ENCODE measurements around the gene UST. TPM values are rescaled to one million over a fixed set of nuclear protein-coding genes. Genes with fewer than 3 reads are reported as not detected.

UST gene, protein sequence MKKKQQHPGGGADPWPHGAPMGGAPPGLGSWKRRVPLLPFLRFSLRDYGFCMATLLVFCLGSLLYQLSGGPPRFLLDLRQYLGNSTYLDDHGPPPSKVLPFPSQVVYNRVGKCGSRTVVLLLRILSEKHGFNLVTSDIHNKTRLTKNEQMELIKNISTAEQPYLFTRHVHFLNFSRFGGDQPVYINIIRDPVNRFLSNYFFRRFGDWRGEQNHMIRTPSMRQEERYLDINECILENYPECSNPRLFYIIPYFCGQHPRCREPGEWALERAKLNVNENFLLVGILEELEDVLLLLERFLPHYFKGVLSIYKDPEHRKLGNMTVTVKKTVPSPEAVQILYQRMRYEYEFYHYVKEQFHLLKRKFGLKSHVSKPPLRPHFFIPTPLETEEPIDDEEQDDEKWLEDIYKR
- 10 to 100 TPM in 4 of 10 donors, 1 to 10 TPM in 6; 7.4 to 17.9 (median 9.5) TPM for polyA plus RNA-seq (ENCODE audit: insufficient read length in 10 of 10)
- long read RNA-seq, donor 1: 0 reads
- long read RNA-seq, donor 2: 0 reads
- long read RNA-seq, donor 3: 0 reads
- long read RNA-seq, donor 4, full-length matches to known transcripts: 5 of 5 reads
- long read RNA-seq, donor 4, partial matches to known transcripts: 0 of 5 reads
- long read RNA-seq, donor 4, other reads (novel, unspliced or antisense): 0 of 5 reads
- long read RNA-seq, donor 5, full-length matches to known transcripts: 2 of 13 reads
- long read RNA-seq, donor 5, partial matches to known transcripts: 11 of 13 reads
- long read RNA-seq, donor 5, other reads (novel, unspliced or antisense): 0 of 13 reads
- long read RNA-seq, donor 6, full-length matches to known transcripts: 1 of 1 reads
- long read RNA-seq, donor 6, partial matches to known transcripts: 0 of 1 reads
- long read RNA-seq, donor 6, other reads (novel, unspliced or antisense): 0 of 1 reads
- long read RNA-seq, donor 7: 0 reads
- long read RNA-seq, donor 8, full-length matches to known transcripts: 2 of 2 reads
- long read RNA-seq, donor 8, partial matches to known transcripts: 0 of 2 reads
- long read RNA-seq, donor 8, other reads (novel, unspliced or antisense): 0 of 2 reads
- long read RNA-seq, donor 9: 0 reads

DNA sequence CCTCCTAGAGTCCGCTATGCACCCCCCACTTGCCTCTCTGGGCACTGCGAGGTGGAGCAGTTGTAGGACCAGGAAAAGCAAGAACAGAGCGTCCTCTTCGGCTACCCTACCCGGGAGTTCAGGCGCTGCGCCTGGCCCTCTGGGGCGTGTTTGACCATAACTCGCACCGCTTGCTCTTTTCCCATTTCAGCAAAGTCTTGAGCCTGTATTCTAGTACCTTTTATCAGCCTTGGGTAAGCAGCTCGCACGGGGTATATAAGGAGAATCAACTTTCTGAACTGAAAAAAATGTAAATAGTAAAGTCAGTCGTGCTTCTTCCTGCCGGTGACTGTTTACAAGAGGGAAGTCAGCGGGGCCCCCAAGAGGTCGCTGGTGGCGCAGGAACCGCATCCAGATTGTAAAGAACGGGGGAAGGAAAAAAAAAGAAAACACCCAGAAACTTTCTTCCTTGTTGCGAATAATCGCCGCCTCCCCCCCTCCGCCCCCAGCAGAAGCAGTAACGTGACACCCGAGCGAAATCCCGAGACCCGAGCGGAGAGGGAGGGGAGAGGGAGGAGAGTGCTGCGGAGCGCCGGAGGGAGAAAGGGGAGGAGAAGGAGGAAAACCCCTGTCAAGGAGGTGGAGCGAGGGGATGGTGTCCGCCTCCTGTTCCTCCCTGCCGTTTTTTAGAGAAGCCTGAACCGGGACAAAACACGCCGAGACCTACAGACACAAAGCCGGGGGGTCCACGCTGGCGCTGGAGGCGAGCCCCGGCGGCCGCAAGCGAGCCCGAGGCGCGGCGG is at the start of gene UST:
UST (plus strand) TSS at position 668 of the 782 bp plus-strand sequence. CDS start 401 bp downstream, outside the sequence.
- peak; percentile 96 to 99 (median 97) for DNase-seq

DNA sequence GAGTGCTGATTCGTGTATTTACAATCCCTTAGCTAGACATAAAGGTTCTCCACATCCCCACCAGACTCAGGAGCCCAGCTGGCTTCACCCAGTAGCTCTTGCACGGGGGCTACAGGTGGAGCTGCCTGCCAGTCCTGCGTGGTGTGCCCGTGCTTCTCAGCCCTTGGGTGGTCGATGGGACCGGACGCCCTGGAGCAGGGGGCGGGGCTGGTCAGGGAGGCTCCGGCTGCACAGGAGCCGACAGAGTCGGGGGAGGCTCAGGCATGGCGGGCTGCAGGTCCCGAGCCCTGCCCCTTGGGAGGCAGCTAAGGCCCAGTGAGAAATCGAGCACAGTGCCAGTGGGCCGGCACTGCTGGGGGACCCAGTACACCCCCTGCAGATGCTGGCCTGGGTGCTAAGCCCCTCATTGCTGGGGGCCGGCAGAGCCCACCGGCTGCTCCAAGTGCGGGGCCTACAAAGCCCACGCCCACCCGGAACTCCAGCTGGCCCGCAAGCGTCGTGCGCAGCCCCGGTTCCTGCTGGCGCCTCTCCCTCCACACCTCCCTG is 48.9 kb upstream of the UST start:
- no peak for DNase-seq

GRCh38 chr6:148698671-148699180 is 48.1 kb upstream of the UST start:
- no peak for DNase-seq

DNA sequence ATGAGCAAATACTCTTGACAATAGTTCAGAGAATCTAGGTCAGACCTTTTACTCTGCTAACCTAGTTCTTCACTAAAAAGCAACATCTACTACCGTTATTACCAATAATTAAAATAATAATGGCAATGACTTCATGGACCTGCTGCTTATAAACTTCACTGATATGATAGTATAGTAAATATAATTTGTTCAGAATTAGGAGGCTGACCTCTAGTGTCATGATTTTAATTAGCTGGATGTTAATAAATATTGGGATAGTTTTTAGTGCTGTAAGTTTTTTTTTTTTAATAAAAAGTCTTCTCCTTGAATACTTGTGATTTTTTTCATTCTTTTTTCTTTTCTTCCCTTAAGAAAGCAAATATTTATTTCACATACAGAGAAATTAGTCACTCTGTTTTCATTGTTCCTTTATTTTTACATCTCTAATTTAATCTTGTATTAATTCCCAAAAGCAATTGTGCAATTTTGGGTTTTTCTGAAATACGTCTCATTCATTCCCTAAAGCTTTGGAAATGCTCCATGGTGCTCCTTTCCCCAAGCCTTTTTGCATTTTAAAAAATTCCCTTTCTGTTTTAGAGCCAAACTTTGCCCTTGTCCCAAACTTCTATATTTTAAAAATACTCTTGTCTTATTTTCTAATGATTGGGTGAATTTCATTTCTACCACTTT is 46.6 kb upstream of the UST start:
- no peak for DNase-seq

DNA sequence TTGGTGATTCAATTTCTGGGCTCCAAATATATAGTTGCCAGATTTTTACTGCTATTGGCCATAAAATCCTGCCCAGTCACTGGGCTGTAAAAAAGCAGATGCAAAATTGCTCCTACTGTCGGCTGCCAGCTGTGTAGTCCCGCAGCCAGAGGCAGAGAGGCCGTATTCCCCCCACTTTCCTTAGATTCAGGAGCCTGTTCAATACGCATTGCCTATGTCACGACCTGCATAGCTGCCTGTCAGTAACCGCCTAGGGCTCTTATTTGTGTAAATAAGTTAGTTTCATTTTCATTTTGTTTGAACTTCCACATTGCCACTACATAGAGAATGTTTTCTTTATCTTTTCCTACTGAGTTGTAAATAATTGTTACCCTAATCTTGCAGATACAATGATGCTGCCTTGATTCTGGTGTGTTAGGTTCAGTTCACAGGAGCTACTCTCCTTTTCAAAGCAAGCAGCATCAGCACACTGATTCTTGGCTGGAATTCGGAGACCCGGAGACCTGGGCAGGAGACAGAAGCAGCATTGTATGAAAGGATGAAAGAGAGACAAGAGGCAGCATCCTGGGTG is 46.0 kb upstream of the UST start:
- DNase-seq: peak in 1 of 3 donors; percentile 65

DNA sequence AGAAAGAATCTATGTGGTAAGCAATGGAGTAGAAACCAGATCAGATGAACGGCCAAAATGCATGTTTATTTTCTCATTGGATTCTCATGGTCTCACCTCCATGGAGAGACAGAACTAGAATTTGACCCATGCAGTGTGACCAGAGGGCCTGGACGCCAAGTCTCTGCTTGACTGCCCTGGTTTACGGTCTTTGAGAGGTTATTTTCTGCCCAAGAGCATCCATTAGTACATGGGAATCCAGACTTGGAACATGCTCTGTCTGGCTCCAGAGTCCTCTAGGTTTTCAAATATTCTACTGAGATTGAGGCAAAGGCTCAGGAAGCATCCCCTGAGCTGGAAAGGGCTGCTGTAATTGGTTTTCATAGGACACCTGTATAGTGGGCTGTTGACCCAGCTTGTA is 45.5 kb upstream of the UST start:
- no peak for DNase-seq

DNA sequence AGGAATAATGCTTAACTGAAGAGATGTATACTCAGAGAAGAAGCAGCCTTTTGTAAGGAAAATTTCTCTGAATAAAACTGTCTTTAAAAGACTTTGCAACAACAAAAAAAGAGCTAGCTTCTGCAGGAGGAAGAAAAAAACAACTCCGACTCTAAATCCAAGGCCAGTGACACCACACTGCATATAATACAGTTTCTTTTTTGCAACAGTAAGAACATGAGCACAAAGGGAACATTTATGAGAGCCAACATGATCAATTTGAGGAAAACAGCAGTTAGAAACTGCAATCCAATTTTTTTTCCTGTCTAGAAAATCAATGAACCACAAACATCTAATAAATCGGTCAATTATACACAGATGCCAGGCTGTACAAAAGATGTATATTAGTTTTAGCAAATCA is 42.9 kb upstream of the UST start:
- peak in 1 of 3 donors; percentile 31 for DNase-seq

DNA sequence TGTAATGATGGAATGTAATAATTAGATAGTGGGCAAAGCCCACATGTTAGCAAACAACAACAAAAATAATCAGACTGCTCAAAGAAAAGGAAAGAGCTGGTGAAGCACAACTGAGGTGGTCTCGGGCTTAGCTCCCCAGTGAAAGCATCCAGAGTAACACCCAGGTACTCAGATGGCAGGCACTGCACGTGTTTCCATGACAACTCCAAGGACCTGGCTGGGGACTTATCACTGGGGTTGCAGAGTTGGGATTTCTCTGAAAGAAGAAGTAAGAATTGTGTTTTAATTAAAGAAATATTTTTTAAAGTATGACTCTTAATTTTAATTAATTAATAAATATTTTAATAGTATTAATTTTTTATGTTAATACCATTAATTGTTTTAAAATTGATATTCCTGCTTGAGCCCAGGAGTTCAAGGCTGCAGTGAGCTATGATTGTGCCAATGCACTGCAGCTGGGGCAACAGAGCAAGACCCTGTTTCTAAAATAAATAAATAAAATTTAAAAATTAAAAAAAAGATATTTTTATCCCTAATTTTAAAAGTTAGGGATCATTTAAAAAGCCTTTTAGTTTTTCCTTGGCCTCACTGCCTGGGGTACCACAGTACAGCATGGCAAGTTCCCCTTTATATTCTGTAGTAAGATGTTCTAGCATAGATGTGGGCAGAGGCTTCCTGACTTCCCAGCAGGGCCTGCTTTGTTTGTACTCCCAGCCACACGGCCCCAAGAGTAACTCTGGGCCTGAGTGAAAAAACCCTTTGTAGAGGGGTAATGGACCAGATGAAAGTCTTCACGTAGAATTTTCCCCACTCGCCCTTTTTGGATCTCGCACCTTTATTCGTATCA is 42.2 kb upstream of the UST start:
- no peak for DNase-seq

DNA sequence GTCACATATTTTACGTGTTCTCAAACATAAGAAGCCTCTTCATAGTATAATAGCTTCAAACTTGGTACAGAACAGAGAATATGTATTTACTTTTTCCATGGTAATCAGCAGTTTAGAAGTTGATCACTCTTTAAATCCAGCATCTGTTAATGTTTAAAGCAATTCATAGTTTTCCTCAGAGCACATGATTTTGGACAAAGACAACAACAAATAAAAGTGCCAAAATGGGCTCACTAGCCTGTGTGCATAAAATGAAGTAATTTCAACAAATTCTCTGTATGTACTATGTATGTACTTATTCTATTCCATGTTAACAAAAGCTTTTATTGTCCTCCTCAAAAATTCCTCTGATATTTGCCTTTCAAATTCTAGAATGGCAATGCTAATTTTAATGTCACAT is 38.1 kb upstream of the UST start:
- peak; percentile 47 to 86 (median 67) for DNase-seq

- DNase-seq: peak in 1 of 3 donors; percentile 45
Measured at GRCh38 chr6:148709577-148709976, 37.3 kb upstream of the UST start.

GRCh38 chr6:148711833-148712654 is 34.8 kb upstream of the UST start:
- no peak for DNase-seq

DNA sequence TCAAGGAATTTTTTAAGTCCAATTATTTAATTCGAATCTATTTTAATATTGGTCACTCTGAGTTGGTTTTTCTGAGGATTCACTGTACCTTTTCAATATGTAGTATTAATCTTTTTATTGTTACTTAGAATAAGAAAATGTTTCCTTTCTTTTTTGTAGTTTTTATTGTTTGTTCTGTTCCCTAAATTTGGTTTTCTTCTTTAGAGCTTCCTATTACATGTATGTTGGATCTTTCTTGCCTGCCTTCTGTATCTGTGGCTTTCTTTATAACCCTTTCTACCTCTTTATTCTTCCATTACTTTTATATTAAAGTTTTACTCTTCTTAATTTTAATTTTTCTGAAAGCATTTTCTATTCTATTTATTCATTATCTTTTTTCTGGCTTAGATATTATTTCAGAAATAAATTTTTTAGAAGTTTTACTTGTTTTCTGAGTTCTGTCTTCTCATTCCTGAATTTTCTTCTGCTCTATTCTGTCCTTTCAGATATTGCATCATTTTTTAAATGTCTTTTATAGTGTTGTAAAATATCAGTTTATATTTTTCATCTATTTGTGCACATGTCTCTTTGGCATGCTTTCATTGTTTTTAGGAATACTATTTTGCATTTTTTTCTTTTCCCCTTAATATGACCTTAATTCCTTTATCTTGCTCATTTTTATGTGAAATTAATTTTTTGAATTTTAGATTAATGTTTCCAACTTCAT is 33.6 kb upstream of the UST start:
- no peak for DNase-seq

GRCh38 chr6:148713921-148714320 is 32.9 kb upstream of the UST start:
- peak; percentile 70 to 90 (median 80) for DNase-seq

DNA sequence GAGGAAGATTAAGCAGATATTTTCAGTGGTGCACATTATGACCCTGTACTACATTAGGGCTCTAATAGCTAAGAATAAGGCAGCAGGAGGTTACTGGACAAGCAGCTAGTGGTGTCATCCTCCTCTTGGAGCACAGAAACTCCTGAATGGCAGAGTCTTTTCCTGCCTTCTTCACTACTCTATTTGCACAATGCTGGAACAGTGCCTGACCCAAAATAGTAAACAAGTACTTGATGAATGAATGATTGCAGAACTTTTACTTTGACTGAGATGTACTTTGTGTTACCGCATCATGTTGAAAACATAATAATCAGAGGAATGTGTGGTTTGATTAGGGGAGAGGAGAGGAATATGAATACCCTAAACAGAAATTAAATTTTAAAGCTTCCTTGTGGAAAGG is 30.0 kb upstream of the UST start:
- no peak for DNase-seq

DNA sequence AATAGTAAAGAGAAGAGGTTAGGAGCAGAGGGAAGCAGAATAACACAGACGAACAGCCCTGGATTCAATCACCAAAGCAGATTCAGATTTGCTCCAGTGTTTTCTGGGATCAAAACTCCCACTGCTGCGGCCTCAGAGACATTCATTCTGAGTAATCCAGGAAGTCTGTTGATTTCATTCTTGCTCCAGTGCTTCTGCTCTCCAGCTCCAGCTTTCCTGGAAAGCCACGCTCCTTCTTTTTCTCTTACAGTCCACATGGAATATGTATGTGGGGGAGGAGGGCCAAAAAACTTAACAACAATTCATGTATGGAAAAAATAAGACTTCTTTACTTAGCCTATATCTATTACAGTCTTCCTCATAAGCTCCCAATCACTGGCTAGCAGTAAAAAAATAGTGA is 26.4 kb upstream of the UST start:
- DNase-seq: peak; percentile 78 to 93 (median 81)

- no peak for DNase-seq
Measured at GRCh38 chr6:148720897-148721296, 25.9 kb upstream of the UST start.

DNA sequence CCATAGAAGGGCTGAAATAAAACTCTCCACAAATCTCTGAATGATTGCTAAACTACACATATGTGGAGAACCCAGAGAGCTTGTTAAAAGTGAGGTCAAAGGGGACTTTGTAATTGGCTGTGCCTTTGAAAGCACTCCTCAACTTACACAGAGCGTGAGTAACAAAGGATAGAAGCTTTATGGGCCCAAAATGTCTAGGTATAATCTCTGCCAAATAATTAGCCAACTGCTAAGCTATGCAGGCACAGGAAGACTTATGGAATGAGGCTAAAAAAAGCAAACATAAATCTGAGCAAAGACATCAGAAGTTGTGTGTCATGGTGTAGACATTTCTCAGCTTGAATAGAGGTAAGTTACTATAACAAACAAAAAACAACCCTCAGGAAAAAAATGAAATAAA is 23.3 kb upstream of the UST start:
- DNase-seq: peak in 1 of 3 donors; percentile 84
